ENCODE measurements around the gene PPP1R36.

- TF ChIP-seq CTCF (IDR thresholded peaks at IDR 0.05) (no peak), POLR2A (IDR thresholded peaks at IDR 0.05) (no peak)
Measured at GRCh38 chr14:64500088-64500487, 49.7 kb upstream of the PPP1R36 start.

All from tibial nerve (tissue), 3 donors.